ENCODE measurements around the gene FCGR2B. TPM values are rescaled to one million over a fixed set of nuclear protein-coding genes. Genes with fewer than 3 reads are reported as not detected.

Gene FCGR2B
- total RNA-seq, 2 experiments from 2014 or later, result not detected

DNA sequence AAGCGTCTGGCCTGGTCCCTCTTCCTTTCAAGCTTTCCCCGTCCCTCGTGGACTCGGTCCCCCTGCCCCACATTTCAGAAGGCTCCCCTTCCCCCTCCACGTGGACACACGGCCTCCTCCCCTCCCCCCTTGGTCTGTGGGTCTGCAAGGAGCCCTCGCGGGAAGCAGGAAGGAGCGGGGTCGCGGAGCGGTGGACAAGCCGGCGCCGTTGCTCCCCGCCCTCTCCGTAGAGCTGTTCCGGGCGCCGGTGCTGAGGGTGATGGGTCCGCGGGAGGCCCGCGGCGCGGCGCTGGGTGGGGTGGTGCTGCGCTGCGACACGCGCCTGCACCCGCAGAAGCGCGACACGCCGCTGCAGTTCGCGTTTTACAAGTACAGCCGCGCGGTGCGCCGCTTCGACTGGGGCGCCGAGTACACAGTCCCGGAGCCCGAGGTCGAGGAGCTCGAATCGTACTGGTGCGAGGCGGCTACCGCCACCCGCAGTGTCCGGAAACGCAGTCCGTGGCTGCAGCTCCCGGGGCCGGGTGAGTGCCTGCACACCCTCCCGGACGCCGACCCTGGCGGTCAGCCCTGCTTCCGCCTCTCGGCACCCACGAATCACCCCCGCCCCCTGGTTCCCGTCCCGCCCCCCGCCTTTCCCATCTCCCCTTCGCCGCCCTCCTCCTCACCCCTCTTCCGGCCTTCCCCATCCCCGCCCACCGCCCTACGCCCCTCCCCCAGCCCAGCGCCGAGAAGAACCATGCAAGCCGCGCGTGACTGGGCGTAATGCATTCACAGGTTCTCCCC is 63.7 kb downstream of the FCGR2B start:
- POLR2A ChIA-PET, result interaction anchor here (0.7 to 1.6 kb wide), 3 partner anchors 11 to 23 kb away, joined by 3 read pairs; partner anchors contain the start of gene DUSP12
- CTCF ChIA-PET, result interaction anchor here (0.6 to 1.8 kb wide), 7 partner anchors 9 to 327 kb away, joined by 3 to 7 read pairs (median 3); no protein-coding TSS in a partner anchor

DNA sequence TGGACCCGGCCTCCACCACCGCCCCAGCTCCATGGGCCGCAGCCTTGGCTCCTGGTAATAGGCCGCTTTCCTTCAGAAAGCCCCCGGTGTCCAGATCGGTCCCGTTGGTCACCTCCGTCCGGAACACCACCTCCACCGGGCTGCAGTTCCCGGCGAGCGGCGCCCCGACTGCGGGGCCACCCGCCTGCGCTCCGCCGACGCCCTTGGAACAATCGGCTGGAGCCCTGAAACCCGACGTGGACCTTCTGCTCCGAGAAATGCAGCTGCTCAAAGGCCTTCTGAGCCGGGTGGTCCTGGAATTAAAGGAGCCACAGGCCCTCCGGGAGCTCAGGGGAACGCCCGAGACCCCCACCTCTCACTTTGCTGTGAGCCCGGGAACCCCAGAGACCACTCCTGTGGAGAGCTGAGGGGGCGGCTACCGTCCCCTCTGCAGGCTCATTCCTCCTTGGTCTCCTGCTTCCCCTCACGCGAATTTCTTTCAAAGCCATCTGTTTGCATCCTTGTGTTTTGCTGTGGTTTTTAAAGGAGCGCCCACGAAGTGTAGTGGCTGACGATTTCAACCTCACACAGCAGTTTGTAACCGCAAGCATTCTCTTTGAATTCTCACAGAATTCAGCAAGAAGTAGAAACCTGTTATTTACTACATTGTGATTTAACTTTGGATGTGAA is 64.4 kb downstream of the FCGR2B start:
- ChIA-PET POLR2A (interaction anchor here (0.7 to 1.6 kb wide), 3 partner anchors 10 to 22 kb away, joined by 3 read pairs; partner anchors contain the start of gene DUSP12), CTCF (interaction anchor here (1.4 to 1.8 kb wide), 2 partner anchors 13 to 22 kb away, joined by 3 to 7 read pairs; no protein-coding TSS in a partner anchor)

Other genes with a start within 250 kb of the FCGR2B start
- not detected for gene FCGR2A, start 157.7 kb upstream of the FCGR2B start, total RNA-seq
- gene HSPA6, start 138.6 kb upstream of the FCGR2B start, total RNA-seq, result under 1 TPM; 0.75 to 0.95 TPM
- not detected for gene FCGR3A, start 113.3 kb upstream of the FCGR2B start, total RNA-seq
- not detected for gene FCGR3B, start 32.0 kb upstream of the FCGR2B start, total RNA-seq
- gene FCRLA, start 44.1 kb downstream of the FCGR2B start, total RNA-seq, result not detected
- under 1 TPM; 0.29 to 0.51 TPM for gene FCRLB, start 58.4 kb downstream of the FCGR2B start, total RNA-seq
- 10 to 100 TPM; 38.8 to 39.1 TPM for gene DUSP12, start 86.6 kb downstream of the FCGR2B start, total RNA-seq
- 10 to 100 TPM; 20.3 to 23.5 TPM for gene ATF6, start 103.2 kb downstream of the FCGR2B start, total RNA-seq

All from activated CD8-positive, alpha-beta memory T cell treated with anti-CD3 and anti-CD28 coated beads for 36 hours (primary cell).